Liver (tissue), 9 donors: ENCODE measurements around the gene CASP3. TPM values are rescaled to one million over a fixed set of nuclear protein-coding genes. Genes with fewer than 3 reads are reported as not detected.

Experiments used
- DNase-seq: peaks from one replicate; pipeline ENCODE4 v3.0.0-alpha.2; 2017; ENCODE audit warnings: low spot score
- H3K27ac ChIP-seq, 2 donors: one replicate each; pipeline ENCODE4 v1.7.0; 2013; ENCODE audit warnings: inconsistent platforms in 2 of 2, low read length in 2 of 2, control low read depth in 1 of 2, low read depth in 1 of 2, mild to moderate bottlenecking in 1 of 2
- H3K27me3 ChIP-seq, 4 donors: one replicate each; pipeline versions ENCODE4 v1.6.1 to v1.7.0; 2013; ENCODE audit warnings: low read length in 3 of 4, inconsistent platforms in 1 of 4, mild to moderate bottlenecking in 1 of 4, moderate library complexity in 1 of 4; ENCODE audit not compliant: control insufficient read depth in 4 of 4, insufficient read depth in 4 of 4
- H3K36me3 ChIP-seq, 4 donors: one replicate each; pipeline versions ENCODE4 v1.6.1 to v1.7.0; 2013; ENCODE audit warnings: low read length in 3 of 4, mild to moderate bottlenecking in 3 of 4, low read depth in 1 of 4, moderate library complexity in 1 of 4; ENCODE audit not compliant: control insufficient read depth in 4 of 4, insufficient read depth in 3 of 4
- H3K4me1 ChIP-seq, 4 donors: one replicate each; pipeline versions ENCODE4 v1.6.1 to v1.7.0; 2013; ENCODE audit warnings: low read length in 3 of 4, mild to moderate bottlenecking in 3 of 4, moderate library complexity in 1 of 4; ENCODE audit not compliant: control insufficient read depth in 4 of 4, insufficient read depth in 4 of 4
- H3K4me3 ChIP-seq, 3 donors: one replicate each; pipeline versions ENCODE4 v1.6.1 to v1.7.0; 2013; ENCODE audit warnings: low read length in 3 of 3, control low read depth in 1 of 3, low read depth in 1 of 3, mild to moderate bottlenecking in 1 of 3
- H3K9ac ChIP-seq, 2 donors: one replicate each; pipeline ENCODE4 v1.7.0; 2013; ENCODE audit warnings: low read length in 2 of 2, mild to moderate bottlenecking in 2 of 2, moderate library complexity in 2 of 2, control low read depth in 1 of 2, low read depth in 1 of 2
- H3K9me3 ChIP-seq, 4 donors: one replicate each; pipeline versions ENCODE4 v1.6.1 to v1.7.0; 2013; ENCODE audit warnings: low read length in 3 of 4; ENCODE audit not compliant: control insufficient read depth in 4 of 4
- ATF3 ChIP-seq: IDR thresholded peaks from 2 replicates; pipeline ENCODE4 v1.6.1; 2016; ENCODE audit warnings: antibody characterized with exemption
- CTCF ChIP-seq: fragments of 150-350 bp; IDR thresholded peaks from 2 replicates; pipeline ENCODE4 v1.5.1; 2017; ENCODE audit warnings: improper control_type of control experiment, low read depth, low read length; ENCODE audit not compliant: missing input control
- FOXA1 ChIP-seq: IDR thresholded peaks from 2 replicates; pipeline ENCODE4 v1.6.1; 2016; ENCODE audit warnings: antibody characterized with exemption
- FOXA2 ChIP-seq: IDR thresholded peaks from 2 replicates; pipeline ENCODE4 v1.6.1; 2016; ENCODE audit warnings: antibody characterized with exemption
- GABPA ChIP-seq, 2 donors: IDR thresholded peaks in 1 of 2; conservative IDR thresholded peaks in 1 of 2; 2 replicates each; pipeline ENCODE4 v1.6.1; 2016; ENCODE audit warnings: antibody characterized with exemption in 2 of 2, mild to moderate bottlenecking in 1 of 2, moderate library complexity in 1 of 2
- MAX ChIP-seq: IDR thresholded peaks from 2 replicates; pipeline ENCODE4 v1.6.1; 2016; ENCODE audit warnings: antibody characterized with exemption
- RAD21 ChIP-seq, 2 donors: IDR thresholded peaks; 2 replicates each; pipeline ENCODE4 v1.6.1; 2016; ENCODE audit warnings: antibody characterized with exemption in 2 of 2, mild to moderate bottlenecking in 2 of 2
- REST ChIP-seq: IDR thresholded peaks from 2 replicates; pipeline ENCODE4 v1.6.1; 2016; ENCODE audit warnings: antibody characterized with exemption, mild to moderate bottlenecking
- RXRA ChIP-seq, 2 donors: IDR thresholded peaks; 2 replicates each; pipeline ENCODE4 v1.6.1; 2017 to 2018; ENCODE audit warnings: antibody characterized with exemption in 2 of 2, mild to moderate bottlenecking in 1 of 2
- TAF1 ChIP-seq: conservative IDR thresholded peaks from 2 replicates; pipeline ENCODE4 v1.6.1; 2016; ENCODE audit warnings: antibody characterized with exemption, mild to moderate bottlenecking
- YY1 ChIP-seq: IDR thresholded peaks from 2 replicates; pipeline ENCODE4 v1.6.1; 2016; ENCODE audit warnings: antibody characterized with exemption, mild to moderate bottlenecking
- ZBTB33 ChIP-seq: IDR thresholded peaks from 2 replicates; pipeline ENCODE4 v1.6.1; 2016; ENCODE audit warnings: antibody characterized with exemption
- WGBS: extraction: QIAGEN DNeasy Blood & Tissue Kit; methylation state at CpG from one replicate; pipeline ENCODE4 v1.1.7; 2013; 5-methylcytosine and 5-hydroxymethylcytosine counted together
- polyA plus RNA-seq, 2 donors: library from polyadenylated mRNA; stranded (reverse) in 1 of 2; unstranded in 1 of 2; fragments of 200-250 nt in 1 of 2; fragments of >200 nt in 1 of 2; fragmentation: Nextera tagmentation in 1 of 2; extraction: Ambion mirVana in 1 of 2; gene quantifications; one replicate each; pipeline versions ENCODE4 v1.2.1 to v1.2.3, GENCODE V29; 2013 to 2015
- total RNA-seq, 2 donors: library from RNA; depleted of rRNA; stranded (reverse); fragments of >200 nt; gene quantifications; one replicate each; pipeline ENCODE4 v1.2.3, GENCODE V29; 2014
- donor health status: healthy.
- donor health status: healthy.
- donor health status: healthy.
- donor health status: healthy.
- donor health status: healthy.

The CASP3 gene
- total and polyA plus RNA-seq, 4 donors: 7.8 to 30.1 (median 11.8) TPM

GRCh38 chr4:184675821-184676492 lies 26.7 kb upstream of the CASP3 start:
- no peaks in the 10 kb centered on the region for H3K27me3 ChIP-seq
- no peak overlapping the region for H3K4me3 ChIP-seq
- TF ChIP-seq FOXA1: no peak
- TF ChIP-seq ZBTB33: no peak
- TF ChIP-seq RXRA (IDR thresholded peaks at IDR 0.05): no peak
- no peak for TF ChIP-seq MAX
- H3K4me1 ChIP-seq: peaks cover 0 to 3% (median 0%) of the 10 kb centered on the region in 4 donors
- H3K9ac ChIP-seq: no peak overlapping the region
- no peak for DNase-seq
- H3K27ac ChIP-seq: no peak overlapping the region
- no peaks in the 10 kb centered on the region for H3K9me3 ChIP-seq
- peaks cover 0 to 11% (median 8%) of the 10 kb centered on the region in 4 donors for H3K36me3 ChIP-seq
- 93% methylated on average over 3 of the region's 3 CpGs for WGBS

- TF ChIP-seq GABPA (IDR thresholded peaks at IDR 0.05 in 1 of 2, conservative IDR thresholded peaks at IDR 0.05 in 1 of 2) (no peak), TAF1 (no peak), YY1 (no peak), ZBTB33 (no peak), REST (no peak), RAD21 (IDR thresholded peaks at IDR 0.05) (no peak), CTCF (no peak), ATF3 (no peak), FOXA2 (no peak)
- H3K36me3 ChIP-seq: peaks cover 0 to 11% (median 8%) of the 10 kb centered on the region in 4 donors
- DNase-seq: no peak
- WGBS: 97% methylated on average over 5 of the region's 5 CpGs
- H3K4me1 ChIP-seq: no peaks in the 10 kb centered on the region
- no peak overlapping the region for H3K27ac ChIP-seq
- no peaks in the 10 kb centered on the region for H3K27me3 ChIP-seq
- H3K4me3 ChIP-seq: no peak overlapping the region
- no peaks in the 10 kb centered on the region for H3K9me3 ChIP-seq
- no peak overlapping the region for H3K9ac ChIP-seq
These were observed 25.8 kb upstream of the CASP3 start for GRCh38 chr4:184675018-184675417.
